ENCODE data around the gene SLC7A6OS.

Gene SLC7A6OS

GRCh38 chr16:68344252-68344651, 33.5 kb upstream of the SLC7A6OS start:
- no peak for DNase-seq (ENCODE audit: low read depth)

DNA sequence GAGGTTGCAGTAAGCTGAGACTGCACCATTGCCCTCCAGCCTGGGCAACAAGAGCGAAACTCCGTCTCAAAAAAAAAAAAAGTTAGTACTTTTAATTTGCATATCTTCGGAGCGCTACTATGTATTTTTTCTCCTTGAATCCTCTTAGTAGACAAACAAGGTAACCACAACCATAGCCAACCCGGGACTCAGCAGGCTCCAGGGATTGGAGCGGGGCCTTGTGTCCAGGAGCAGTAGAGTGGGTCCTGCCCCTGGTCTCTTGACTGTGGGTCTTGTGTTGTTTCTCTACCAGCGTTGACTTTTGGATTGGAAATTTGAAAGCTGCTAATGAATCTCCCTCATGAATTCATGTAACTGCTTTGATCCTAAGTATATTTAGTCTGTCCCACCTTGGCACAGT, 32.4 kb upstream of the SLC7A6OS start:
- no peak for DNase-seq (ENCODE audit: low read depth)

- no peak for DNase-seq (ENCODE audit: low read depth)
Observed at GRCh38 chr16:68342620-68343019, 31.9 kb upstream of the SLC7A6OS start.

GRCh38 chr16:68339214-68339613, 28.5 kb upstream of the SLC7A6OS start:
- DNase-seq (ENCODE audit: low read depth): no peak

GRCh38 chr16:68338326-68339119, 27.8 kb upstream of the SLC7A6OS start:
- DNase-seq (ENCODE audit: low read depth): no peak

DNA sequence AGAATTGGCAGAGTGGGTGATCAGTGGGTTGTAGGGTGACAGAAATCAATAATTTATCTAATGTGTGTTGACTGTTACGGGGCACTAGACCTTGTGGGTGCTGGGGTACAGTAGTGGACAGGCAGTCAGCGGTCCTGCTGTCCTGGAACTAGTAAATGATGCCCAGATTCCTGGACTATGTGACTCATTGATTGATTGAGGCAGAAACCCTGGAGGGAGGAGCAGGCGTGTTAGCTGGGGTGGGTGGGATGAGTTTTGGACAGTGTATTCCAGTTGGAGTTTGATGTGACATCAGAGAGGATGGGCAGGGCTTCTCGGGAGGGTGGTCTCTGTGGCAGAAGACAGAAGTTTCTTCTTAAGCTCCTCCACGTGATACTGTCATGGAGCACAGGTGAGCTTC, 24.4 kb upstream of the SLC7A6OS start:
- DNase-seq (ENCODE audit: low read depth): no peak

DNA sequence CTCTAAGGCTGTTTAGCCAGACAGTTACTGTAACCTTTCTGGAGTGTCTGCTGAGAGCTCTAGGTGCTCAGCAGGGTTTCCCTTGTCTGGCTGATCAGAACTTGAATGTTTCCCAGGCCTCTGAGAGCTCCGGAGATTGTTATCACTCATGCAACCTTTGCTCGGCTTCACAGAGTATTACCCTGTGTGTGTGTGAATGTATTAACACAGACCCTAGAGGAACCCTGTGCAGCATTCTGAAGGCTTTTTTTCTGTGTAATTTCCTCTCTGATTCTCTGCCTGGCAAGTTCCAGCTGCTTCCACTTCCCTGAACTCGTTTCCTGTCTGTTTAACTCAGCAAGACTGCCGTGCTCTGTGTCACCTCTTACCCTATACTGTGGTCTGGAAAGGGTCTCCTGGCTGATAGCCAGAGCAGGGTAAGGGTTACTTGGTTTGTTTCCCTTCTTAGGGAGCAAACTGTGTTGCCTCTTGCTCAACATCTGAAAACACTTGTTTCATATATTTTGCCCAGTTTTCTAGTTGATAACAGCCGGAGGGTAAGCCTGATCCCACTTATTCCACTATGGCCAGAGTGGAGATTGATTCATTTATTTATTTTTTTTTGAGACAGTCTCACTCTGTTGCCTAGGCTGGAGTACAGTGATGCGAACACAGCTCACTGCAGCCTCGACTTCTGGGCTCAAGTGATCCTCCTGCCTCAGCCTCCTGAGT, 21.8 kb upstream of the SLC7A6OS start:
- DNase-seq (ENCODE audit: low read depth): no peak

DNA sequence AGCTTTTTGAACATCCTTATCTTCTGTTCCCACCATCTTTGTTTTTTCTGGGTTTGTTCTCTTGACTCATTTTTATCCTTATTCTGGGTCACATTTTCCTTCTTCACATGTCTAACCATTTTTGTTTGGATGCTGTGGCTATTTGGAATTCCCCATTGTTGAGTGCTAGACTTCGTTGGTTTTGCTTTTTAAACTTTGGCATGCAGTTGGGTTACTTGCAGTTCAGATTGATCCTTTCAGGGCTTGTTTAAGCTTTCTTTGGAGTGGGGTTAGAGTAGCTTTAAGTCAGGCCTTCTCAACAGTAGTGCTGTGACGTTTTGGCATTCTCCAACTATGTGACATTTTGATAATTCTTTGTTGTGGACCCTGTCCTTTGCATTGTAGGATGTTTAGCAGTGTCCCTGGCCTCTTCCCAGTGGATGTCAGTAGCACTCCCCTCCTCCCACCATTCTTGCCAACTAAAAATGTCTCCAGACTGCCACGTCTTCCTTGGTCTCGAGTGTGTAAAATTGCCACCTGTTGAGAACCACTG, 21.2 kb upstream of the SLC7A6OS start:
- no peak for DNase-seq (ENCODE audit: low read depth)

DNA sequence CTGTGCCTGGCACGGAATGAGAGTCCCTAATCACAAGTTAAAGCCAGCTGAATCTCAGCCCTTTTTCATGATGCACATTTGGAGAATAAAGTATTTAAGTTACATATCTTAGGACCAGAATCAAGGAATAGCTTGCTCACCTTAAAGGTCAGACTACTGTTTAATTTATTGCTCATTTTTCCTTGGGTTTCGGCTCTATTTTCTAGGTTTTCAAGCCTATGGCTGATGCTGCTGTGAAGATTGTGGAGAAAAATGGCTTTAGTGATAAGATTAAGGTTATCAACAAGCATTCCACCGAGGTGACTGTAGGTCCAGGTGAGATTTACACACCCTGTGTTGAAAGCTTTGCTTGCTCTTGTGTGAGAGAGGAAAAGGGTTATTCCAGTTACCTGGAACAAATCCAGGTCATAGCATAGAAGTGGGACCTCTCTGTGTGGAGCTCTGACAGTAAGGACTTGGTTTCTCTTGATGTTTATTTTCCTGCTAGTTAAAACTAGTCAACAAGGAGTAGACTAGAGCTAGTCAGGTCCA, 18.2 kb upstream of the SLC7A6OS start:
- DNase-seq (ENCODE audit: low read depth): no peak

DNA sequence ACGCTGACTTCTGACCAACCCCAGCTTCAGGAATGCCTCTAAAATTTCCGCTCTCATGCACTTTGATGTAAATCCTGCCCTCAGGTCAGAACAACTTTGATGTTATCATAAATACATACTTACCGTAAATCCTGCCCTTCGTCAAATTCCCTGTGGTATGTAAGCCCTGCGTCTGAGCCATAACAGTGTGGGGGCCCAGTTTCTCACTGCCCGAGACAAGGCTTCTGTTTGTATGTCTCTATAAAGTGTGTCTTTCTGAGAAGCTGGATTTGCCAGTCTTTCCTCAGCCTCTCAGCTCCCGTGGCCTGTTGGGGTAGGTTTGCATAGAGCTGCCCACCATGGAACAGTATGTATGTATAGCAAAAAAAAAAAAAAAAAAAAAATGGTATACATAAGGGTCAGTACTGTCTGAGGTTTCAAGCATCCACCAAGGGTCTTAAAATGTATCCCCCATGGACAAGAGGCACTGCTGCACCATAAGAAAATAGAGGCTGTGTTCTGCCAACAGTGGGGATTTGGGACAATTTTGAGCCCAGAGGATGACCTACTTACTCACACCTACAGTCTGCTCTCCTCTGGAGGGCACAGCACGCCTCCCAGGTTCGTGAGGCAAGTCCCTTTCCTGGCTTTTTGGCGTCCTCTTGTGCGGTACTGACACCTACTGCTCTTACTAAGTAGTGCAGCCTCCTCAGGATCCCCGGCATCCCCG, 17.6 kb upstream of the SLC7A6OS start:
- DNase-seq (ENCODE audit: low read depth): peak; percentile 67

- DNase-seq (ENCODE audit: low read depth): no peak
Observed at GRCh38 chr16:68324780-68325357, 14.1 kb upstream of the SLC7A6OS start.

DNA sequence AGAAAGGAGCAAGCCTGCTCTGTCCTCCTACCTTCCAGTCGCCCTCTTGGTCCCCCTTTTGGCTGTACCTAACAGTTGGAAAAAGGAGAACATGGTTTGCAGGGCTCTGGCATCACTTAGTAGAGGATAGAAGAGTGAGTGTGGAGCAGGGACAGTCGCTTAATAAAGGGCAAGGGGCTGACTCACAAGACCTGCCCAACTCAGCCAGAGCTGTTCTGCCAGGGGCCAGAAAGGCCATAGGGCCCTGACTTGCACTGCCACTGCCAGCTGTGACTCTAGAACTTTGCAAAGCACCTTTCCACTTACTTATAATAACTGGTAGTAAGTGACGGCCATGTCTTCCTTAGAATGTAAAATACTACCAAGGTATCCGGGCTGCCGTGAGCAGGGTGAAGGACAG, 13.6 kb upstream of the SLC7A6OS start:
- no peak for DNase-seq (ENCODE audit: low read depth)

- DNase-seq (ENCODE audit: low read depth): peak; percentile 41
Observed at GRCh38 chr16:68319185-68319908, 8.6 kb upstream of the SLC7A6OS start.

- no peak for DNase-seq (ENCODE audit: low read depth)
Observed at GRCh38 chr16:68313116-68313515, 2.4 kb upstream of the SLC7A6OS start.

GRCh38 chr16:68310437-68310773, 341 bp downstream of the SLC7A6OS start:
- DNase-seq (ENCODE audit: low read depth): no peak

GRCh38 chr16:68309799-68310198, 947 bp downstream of the SLC7A6OS start:
- DNase-seq (ENCODE audit: low read depth): no peak

DNA sequence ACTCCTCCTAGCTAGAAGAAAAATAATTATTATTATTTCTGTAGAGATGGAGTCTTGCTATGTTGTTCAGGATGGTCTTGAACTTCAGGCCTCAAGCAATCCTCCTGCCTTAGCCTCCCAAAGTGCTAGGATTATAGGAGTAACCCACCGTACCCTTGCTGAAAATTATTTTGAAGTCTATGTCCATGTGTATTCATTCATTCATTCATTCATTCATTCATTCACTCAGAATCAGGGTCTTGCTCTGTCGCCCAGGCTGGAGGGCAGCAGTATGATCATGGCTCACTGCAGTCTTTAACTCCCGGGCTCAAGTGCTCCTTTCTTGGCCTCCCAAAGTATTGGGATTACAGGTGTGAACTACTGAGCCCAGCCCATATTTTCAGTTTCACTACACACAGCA, 4.1 kb downstream of the SLC7A6OS start:
- no peak for DNase-seq (ENCODE audit: low read depth)

DNA sequence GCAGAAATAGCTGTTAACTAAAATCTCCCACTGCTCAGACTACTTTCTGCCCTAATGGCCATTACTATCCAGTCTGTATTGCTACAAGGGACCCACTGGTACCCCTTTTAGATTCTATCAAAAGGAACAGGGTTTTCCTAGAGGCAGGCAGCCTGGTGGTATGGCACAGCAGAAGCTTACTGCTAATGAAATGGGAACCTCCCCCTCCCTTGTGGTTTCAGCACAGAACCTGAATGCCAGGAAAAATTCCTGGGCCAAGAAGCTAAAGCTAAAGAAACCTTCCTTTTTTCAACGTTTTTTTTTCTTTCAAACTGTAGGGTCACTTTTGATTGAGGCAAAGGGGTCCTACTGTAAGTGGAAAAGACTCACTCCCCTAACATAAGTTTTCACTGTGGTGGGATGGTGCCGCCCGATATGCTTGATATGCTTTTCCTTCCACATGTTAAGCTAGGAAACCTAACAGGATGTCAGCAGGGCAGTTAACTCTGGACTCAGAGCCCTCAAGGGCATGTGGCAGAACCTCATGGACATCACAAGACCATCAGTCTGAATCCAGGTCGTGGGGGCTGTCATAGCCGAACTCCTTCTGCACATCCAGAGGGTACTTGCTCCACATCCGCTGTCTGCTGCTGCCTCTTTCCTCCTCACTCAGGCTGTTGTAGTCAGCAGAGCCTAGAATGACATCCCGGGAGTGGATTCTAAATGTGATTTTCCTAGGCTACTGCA, 9.8 kb downstream of the SLC7A6OS start:
- no peak for DNase-seq (ENCODE audit: low read depth)

GRCh38 chr16:68299571-68300453, 10.9 kb downstream of the SLC7A6OS start:
- DNase-seq (ENCODE audit: low read depth): no peak

All from activated T-cell treated with anti-CD3 and anti-CD28 coated beads for 48 hours (primary cell).